ENCODE measurements around the gene NTRK1. TPM values are rescaled to one million over a fixed set of nuclear protein-coding genes. Genes with fewer than 3 reads are reported as not detected.
"Not testable (repeated sequence)": the region's sequence is repeated elsewhere in the genome, so short reads cannot be mapped to it uniquely, and the experiment has no call there.

NTRK1 gene
- total RNA-seq, 1 experiment from 2014 or later, result 0.33 TPM

DNA sequence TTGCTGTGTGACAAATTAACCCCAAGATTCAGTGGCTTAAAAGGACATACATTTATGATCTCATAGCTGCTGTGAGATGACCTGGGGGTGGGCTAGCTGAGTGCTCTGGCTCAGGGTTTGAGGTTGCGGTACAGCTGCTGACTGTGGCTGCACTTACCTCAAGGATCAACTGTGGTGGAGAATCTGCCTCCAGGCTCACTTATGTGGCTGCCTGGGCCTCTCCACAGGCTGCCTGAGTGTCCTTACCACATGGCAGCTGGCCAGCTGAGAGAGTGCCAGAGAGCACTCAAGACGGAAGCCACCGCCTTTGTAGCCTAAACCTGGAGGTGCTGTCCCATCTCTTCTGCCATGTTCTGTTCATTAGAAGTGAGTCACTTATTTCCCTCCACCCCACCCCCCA, 65.5 kb downstream of the NTRK1 start:
- peaks cover 66% of the 10 kb centered on the region for H3K27me3 Mint-ChIP-seq (ENCODE audit: insufficient read depth, unreplicated experiment)
- no TSS peak for BruUV-seq (replicated peaks)
- ChIA-PET POLR2A (interaction anchor here (0.6 to 3.6 kb wide), 6 partner anchors 12 to 185 kb away, joined by 3 to 28 read pairs (median 4); partner anchors contain the start of gene MRPL24), CTCF (interaction anchor here (0.6 to 13.9 kb wide), 15 partner anchors 9 to 299 kb away, joined by 3 to 363 read pairs (median 7); partner anchors contain the start of genes ISG20L2, METTL25B and PEAR1)
- no peaks in the 10 kb centered on the region for H3K9me3 Mint-ChIP-seq (ENCODE audit: unreplicated experiment)
- no peak overlapping the region for H3K27ac Mint-ChIP-seq (ENCODE audit: low read depth, unreplicated experiment)
- intact Hi-C loops (cut with micrococcal nuclease), result loop anchor here (1.0 to 10.0 kb wide), 2 partner anchors 30 to 149 kb away; no protein-coding TSS in a partner anchor
- TF ChIP-seq, protein P1, sequence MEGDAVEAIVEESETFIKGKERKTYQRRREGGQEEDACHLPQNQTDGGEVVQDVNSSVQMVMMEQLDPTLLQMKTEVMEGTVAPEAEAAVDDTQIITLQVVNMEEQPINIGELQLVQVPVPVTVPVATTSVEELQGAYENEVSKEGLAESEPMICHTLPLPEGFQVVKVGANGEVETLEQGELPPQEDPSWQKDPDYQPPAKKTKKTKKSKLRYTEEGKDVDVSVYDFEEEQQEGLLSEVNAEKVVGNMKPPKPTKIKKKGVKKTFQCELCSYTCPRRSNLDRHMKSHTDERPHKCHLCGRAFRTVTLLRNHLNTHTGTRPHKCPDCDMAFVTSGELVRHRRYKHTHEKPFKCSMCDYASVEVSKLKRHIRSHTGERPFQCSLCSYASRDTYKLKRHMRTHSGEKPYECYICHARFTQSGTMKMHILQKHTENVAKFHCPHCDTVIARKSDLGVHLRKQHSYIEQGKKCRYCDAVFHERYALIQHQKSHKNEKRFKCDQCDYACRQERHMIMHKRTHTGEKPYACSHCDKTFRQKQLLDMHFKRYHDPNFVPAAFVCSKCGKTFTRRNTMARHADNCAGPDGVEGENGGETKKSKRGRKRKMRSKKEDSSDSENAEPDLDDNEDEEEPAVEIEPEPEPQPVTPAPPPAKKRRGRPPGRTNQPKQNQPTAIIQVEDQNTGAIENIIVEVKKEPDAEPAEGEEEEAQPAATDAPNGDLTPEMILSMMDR (IDR thresholded peaks at IDR 0.05; ENCODE audit: unreplicated experiment), result no peak
- peaks cover 33% of the 10 kb centered on the region for H3K4me1 Mint-ChIP-seq (ENCODE audit: insufficient read depth, unreplicated experiment)
- peak; percentile 97 for DNase-seq (ENCODE audit: unreplicated experiment)
- H3K36me3 Mint-ChIP-seq (ENCODE audit: insufficient read depth, unreplicated experiment), result no peaks in the 10 kb centered on the region
- no peak overlapping the region for H3K4me3 Mint-ChIP-seq (ENCODE audit: unreplicated experiment)

DNA sequence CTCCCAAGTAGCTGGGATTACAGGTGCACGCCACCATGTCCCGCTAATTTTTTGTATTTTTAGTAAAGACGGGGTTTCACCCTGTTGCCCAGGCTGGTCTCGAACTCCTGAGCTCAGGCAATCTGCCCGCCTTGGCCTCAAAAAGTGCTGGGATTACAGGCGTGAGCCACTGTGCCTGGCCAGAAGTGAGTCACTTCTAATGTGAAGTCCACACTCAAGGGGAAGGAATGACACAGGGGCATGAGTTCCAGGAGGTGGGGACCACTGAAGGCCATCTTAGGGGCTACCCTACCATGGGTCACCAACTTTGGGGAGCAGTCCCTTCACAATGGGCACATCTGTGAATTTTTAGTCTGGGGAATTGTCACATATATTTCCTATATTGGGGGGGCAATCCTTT, 66.0 kb downstream of the NTRK1 start:
- CTCF ChIA-PET, result interaction anchor here (0.5 to 13.9 kb wide), 24 partner anchors 8 to 300 kb away, joined by 3 to 363 read pairs (median 5); partner anchors contain the start of genes INSRR, ISG20L2, METTL25B and NTRK1
- H3K4me1 Mint-ChIP-seq (ENCODE audit: insufficient read depth, unreplicated experiment), result peaks cover 33% of the 10 kb centered on the region
- H3K27ac Mint-ChIP-seq (ENCODE audit: low read depth, unreplicated experiment); BruUV-seq (replicated peaks); H3K4me3 Mint-ChIP-seq (ENCODE audit: unreplicated experiment); H3K9me3 Mint-ChIP-seq (ENCODE audit: unreplicated experiment); DNase-seq (ENCODE audit: unreplicated experiment); H3K36me3 Mint-ChIP-seq (ENCODE audit: insufficient read depth, unreplicated experiment): not testable (repeated sequence)
- intact Hi-C loops (cut with micrococcal nuclease), result loop anchor here (1.0 to 10.0 kb wide), 5 partner anchors 30 to 200 kb away; no protein-coding TSS in a partner anchor
- peaks cover 65% of the 10 kb centered on the region for H3K27me3 Mint-ChIP-seq (ENCODE audit: insufficient read depth, unreplicated experiment)
- POLR2A ChIA-PET, result interaction anchor here (0.7 to 3.6 kb wide), 4 partner anchors 10 to 36 kb away, joined by 3 to 28 read pairs (median 6); no protein-coding TSS in a partner anchor

DNA sequence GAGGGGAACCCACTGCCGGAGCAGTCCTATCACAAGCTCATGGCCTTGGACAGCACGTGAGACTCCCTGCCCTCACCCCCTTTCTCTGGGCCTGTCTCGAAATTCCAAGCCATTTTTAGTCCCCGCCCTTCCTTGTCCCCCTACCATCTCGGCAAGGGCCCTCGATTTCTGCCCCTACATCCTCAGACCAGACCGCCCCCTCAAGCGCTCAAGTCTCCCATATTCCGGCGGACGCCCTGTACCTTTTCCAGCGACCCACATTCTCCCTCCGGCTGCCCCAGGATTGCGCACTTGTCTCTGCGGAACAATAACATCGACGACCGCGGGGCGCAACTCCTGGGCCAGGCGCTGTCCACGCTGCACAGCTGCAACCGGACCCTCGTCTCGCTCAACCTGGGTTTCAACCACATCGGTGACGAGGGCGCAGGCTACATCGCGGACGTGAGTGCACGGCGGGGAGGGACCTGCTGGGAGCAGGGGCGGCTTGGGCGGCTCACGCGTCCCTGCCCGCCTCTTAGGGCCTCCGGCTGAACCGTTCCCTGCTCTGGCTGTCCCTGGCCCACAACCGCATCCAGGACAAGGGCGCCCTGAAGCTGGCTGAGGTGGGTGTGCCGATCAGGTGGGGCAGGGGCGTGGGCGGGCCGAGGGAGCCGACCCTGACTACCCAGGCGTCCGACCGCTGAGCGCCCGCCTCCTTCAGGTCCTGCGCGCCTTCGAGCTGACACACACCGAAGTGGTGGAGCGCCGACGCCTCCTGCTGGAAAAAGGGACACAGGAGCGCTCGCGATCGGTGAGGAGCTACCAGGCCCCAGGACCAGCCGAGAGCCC, 66.8 kb downstream of the NTRK1 start:
- no peak overlapping the region for H3K27ac Mint-ChIP-seq (ENCODE audit: low read depth, unreplicated experiment)
- ChIA-PET POLR2A (interaction anchor here (0.6 to 3.6 kb wide), 12 partner anchors 9 to 239 kb away, joined by 3 to 28 read pairs (median 4); partner anchors contain the start of genes ISG20L2, METTL25B and PRCC), CTCF (interaction anchor here (0.5 to 13.9 kb wide), 63 partner anchors 8 to 851 kb away, joined by 3 to 363 read pairs (median 4); partner anchors contain the start of genes INSRR, ISG20L2, METTL25B and NTRK1)
- H3K27me3 Mint-ChIP-seq (ENCODE audit: insufficient read depth, unreplicated experiment), result peaks cover 58% of the 10 kb centered on the region
- H3K4me1 Mint-ChIP-seq (ENCODE audit: insufficient read depth, unreplicated experiment), result peaks cover 33% of the 10 kb centered on the region
- TF ChIP-seq, protein P1 (IDR thresholded peaks at IDR 0.05; ENCODE audit: unreplicated experiment), result peak; percentile 97
- intact Hi-C loops (cut with micrococcal nuclease), result loop anchor here (1.0 to 10.0 kb wide), 5 partner anchors 35 to 201 kb away; no protein-coding TSS in a partner anchor
- peaks cover 4% of the 10 kb centered on the region for H3K36me3 Mint-ChIP-seq (ENCODE audit: insufficient read depth, unreplicated experiment)
- peak; percentile 91 for DNase-seq (ENCODE audit: unreplicated experiment)
- BruUV-seq (replicated peaks), result no TSS peak
- H3K9me3 Mint-ChIP-seq (ENCODE audit: unreplicated experiment), result no peaks in the 10 kb centered on the region
- H3K4me3 Mint-ChIP-seq (ENCODE audit: unreplicated experiment), result peak overlapping the region; percentile 41

DNA sequence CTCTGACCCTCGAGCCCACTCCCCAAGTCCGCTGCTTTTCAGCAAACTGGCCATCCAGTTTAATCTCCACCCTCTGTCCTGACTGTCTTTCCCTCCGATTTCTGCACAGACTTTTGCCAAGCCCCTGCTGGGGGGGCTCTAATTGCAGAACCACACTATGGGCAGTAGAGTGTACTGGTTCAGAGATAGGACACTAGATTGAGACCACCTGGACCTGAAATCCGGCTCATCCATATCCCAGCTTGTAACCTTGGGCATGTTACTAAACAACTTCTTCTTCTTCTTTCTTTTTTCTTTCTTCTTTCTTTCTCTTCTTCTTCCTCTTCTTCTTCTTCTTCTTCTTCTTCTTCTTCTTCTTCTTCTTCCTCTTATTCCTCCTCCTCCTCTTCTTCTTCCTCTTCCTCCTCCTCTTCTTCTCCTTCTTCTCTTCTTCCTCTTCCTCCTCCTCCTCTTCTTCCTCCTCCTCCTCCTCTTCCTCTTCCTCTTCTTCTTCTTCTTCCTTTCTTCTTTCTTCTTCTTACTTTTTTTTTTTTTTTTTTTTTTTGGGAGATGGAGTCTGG, 67.5 kb downstream of the NTRK1 start:
- TF ChIP-seq, protein P1 (IDR thresholded peaks at IDR 0.05; ENCODE audit: unreplicated experiment), result no peak
- POLR2A ChIA-PET, result interaction anchor here (0.6 to 3.6 kb wide), 13 partner anchors 8 to 239 kb away, joined by 3 to 28 read pairs (median 4); partner anchors contain the start of genes ISG20L2, METTL25B and PRCC
- intact Hi-C loops (cut with micrococcal nuclease), result loop anchor here (2.0 to 10.0 kb wide), 2 partner anchors 131 to 147 kb away; no protein-coding TSS in a partner anchor
- CTCF ChIA-PET, result interaction anchor here (0.6 to 13.9 kb wide), 58 partner anchors 8 to 852 kb away, joined by 3 to 363 read pairs (median 4); partner anchors contain the start of genes INSRR, ISG20L2, METTL25B and NTRK1
- Mint-ChIP-seq H3K4me1 (ENCODE audit: insufficient read depth, unreplicated experiment) (peaks cover 29% of the 10 kb centered on the region), H3K9me3 (ENCODE audit: unreplicated experiment) (no peaks in the 10 kb centered on the region), H3K4me3 (ENCODE audit: unreplicated experiment) (peak overlapping the region; percentile 41), H3K27ac (ENCODE audit: low read depth, unreplicated experiment) (no peak overlapping the region), H3K27me3 (ENCODE audit: insufficient read depth, unreplicated experiment) (peaks cover 51% of the 10 kb centered on the region), H3K36me3 (ENCODE audit: insufficient read depth, unreplicated experiment) (peaks cover 4% of the 10 kb centered on the region)
- DNase-seq (ENCODE audit: unreplicated experiment), result no peak
- BruUV-seq (replicated peaks), result no TSS peak
